SK-N-SH (cell line): ENCODE data around the gene ADGRB2. TPM values are rescaled to one million over a fixed set of nuclear protein-coding genes. Genes with fewer than 3 reads are reported as not detected.

Experiments used
- CTCF ChIA-PET: fragments of 300-600, 350-600 bp; formaldehyde crosslinking; extraction: SDS; loops from one replicate; lab custom pipeline; 2021; lab: Yijun Ruan, JAX
- POLR2A ChIA-PET: fragments of 350-600 bp; sonication (Branson Sonifier 250); formaldehyde crosslinking; extraction: SDS; loops from one replicate; lab custom pipeline; 2020; ENCODE audit warnings: antibody characterized with exemption, inconsistent platforms; lab: Yijun Ruan, JAX
- DNase-seq: peaks from one replicate; pipeline ENCODE4 v3.0.0; 2012
- H2AFZ ChIP-seq: fragments of 200-600 bp; sonication (generic); 2 replicates; pipeline ENCODE4 v1.8.1; 2016; ENCODE audit warnings: antibody characterized with exemption, mild to moderate bottlenecking, low read depth
- H3F3A ChIP-seq: fragments of 200-600 bp; sonication (generic); replicated peaks from 2 replicates; pipeline ENCODE3; 2016; ENCODE audit warnings: antibody characterized with exemption, mild to moderate bottlenecking; ENCODE audit not compliant: insufficient read depth
- H3K27ac ChIP-seq, 2 experiments: fragments of 200-500 bp in 1 of 2; fragments of 200-600 bp in 1 of 2; sonication (Bioruptor generic) in 1 of 2; sonication (generic), shearing (Covaris generic) in 1 of 2; 2 replicates each; pipeline versions ENCODE4 v1.5.1 to v1.6.1; 2014 to 2016; ENCODE audit warnings: low read depth in 2 of 2, inconsistent platforms in 1 of 2, low read length in 1 of 2, mild to moderate bottlenecking in 1 of 2, mixed read lengths in 1 of 2
- H3K27me3 ChIP-seq: fragments of 200-600 bp; sonication (generic), shearing (Covaris generic); 2 replicates; pipeline ENCODE4 v1.6.1; 2016; ENCODE audit warnings: mixed run types; ENCODE audit not compliant: insufficient read depth
- H3K36me3 ChIP-seq, 2 experiments: fragments of 200-500 bp in 1 of 2; fragments of 200-600 bp in 1 of 2; sonication (Bioruptor generic) in 1 of 2; sonication (generic) in 1 of 2; replicated peaks in 1 of 2; 2 replicates each; pipeline versions ENCODE3 to v1.5.1; 2014 to 2016; ENCODE audit warnings: low read length in 1 of 2, mild to moderate bottlenecking in 1 of 2; ENCODE audit not compliant: insufficient read depth in 2 of 2, control insufficient read depth in 1 of 2
- H3K4me1 ChIP-seq, 2 experiments: fragments of 200-500 bp in 1 of 2; fragments of 200-600 bp in 1 of 2; sonication (Bioruptor generic) in 1 of 2; sonication (generic), shearing (Covaris generic) in 1 of 2; 2 replicates each; pipeline versions ENCODE4 v1.5.1 to v1.6.1; 2014 to 2016; ENCODE audit warnings: low read depth in 1 of 2, low read length in 1 of 2, mixed run types in 1 of 2; ENCODE audit not compliant: insufficient read depth in 2 of 2, control insufficient read depth in 1 of 2
- H3K4me2 ChIP-seq: fragments of 200-600 bp; sonication (generic), shearing (Covaris generic); 2 replicates; pipeline ENCODE4 v1.6.1; 2017; ENCODE audit warnings: mixed run types
- H3K4me3 ChIP-seq, 2 experiments: fragments of 200-500 bp in 1 of 2; fragments of 200-600 bp in 1 of 2; sonication (Bioruptor generic) in 1 of 2; sonication (generic), shearing (Covaris generic) in 1 of 2; 2 replicates each; pipeline versions ENCODE4 v1.5.1 to v1.8.1; 2014 to 2016; ENCODE audit warnings: low read depth in 2 of 2, inconsistent platforms in 1 of 2, low read length in 1 of 2, mild to moderate bottlenecking in 1 of 2, mixed read lengths in 1 of 2, moderate library complexity in 1 of 2
- H3K79me2 ChIP-seq: fragments of 200-600 bp; sonication (generic); 2 replicates; pipeline ENCODE4 v1.8.1; 2017; ENCODE audit warnings: mild to moderate bottlenecking; ENCODE audit not compliant: insufficient read depth
- H3K9ac ChIP-seq: fragments of 200-600 bp; sonication (generic); 2 replicates; pipeline ENCODE4 v1.6.1; 2017; ENCODE audit warnings: mixed run types
- H3K9me2 ChIP-seq: fragments of 200-600 bp; sonication (generic); 2 replicates; pipeline ENCODE4 v1.6.1; 2017; ENCODE audit warnings: mixed run types
- H3K9me3 ChIP-seq: fragments of 200-600 bp; sonication (generic); 2 replicates; pipeline ENCODE4 v1.6.1; 2017; ENCODE audit warnings: mixed run types, mild to moderate bottlenecking, moderate library complexity
- H4K20me1 ChIP-seq: fragments of 200-600 bp; sonication (generic); 2 replicates; pipeline ENCODE4 v1.6.1; 2017; ENCODE audit warnings: mild to moderate bottlenecking, mixed run types; ENCODE audit not compliant: insufficient read depth
- JUND ChIP-seq: IDR thresholded peaks from 2 replicates; pipeline ENCODE4 v1.4.0; 2012
- MEF2A ChIP-seq: IDR thresholded peaks from 2 replicates; pipeline ENCODE4 v1.4.0; 2012; ENCODE audit warnings: low read depth, borderline replicate concordance
- MXI1 ChIP-seq: IDR thresholded peaks from 2 replicates; pipeline ENCODE4 v1.6.1; 2012; ENCODE audit warnings: mild to moderate bottlenecking, low read depth, low read length, improper control_type of control experiment
- NFIC ChIP-seq: IDR thresholded peaks from 2 replicates; pipeline ENCODE4 v1.4.0; 2012; ENCODE audit warnings: borderline replicate concordance
- NRF1 ChIP-seq: IDR thresholded peaks from 2 replicates; pipeline ENCODE4 v1.6.1; 2012; ENCODE audit warnings: low read depth, mild to moderate bottlenecking, low read length
- RCOR1 ChIP-seq: fragments of 150-350 bp; IDR thresholded peaks from 2 replicates; pipeline ENCODE4 v1.6.1; 2017; ENCODE audit warnings: antibody characterized with exemption, low read length
- REST ChIP-seq: IDR thresholded peaks from 2 replicates; pipeline ENCODE4 v1.6.1; 2012; ENCODE audit warnings: mild to moderate bottlenecking, low read depth, low read length, moderate library complexity
- RFX5 ChIP-seq: IDR thresholded peaks from 2 replicates; pipeline ENCODE4 v1.6.1; 2012; ENCODE audit warnings: mild to moderate bottlenecking, improper control_type of control experiment, low read length
- SMC3 ChIP-seq: IDR thresholded peaks from 2 replicates; pipeline ENCODE4 v1.6.1; 2012; ENCODE audit warnings: low read depth, low read length, improper control_type of control experiment
- TEAD4 ChIP-seq: IDR thresholded peaks from 2 replicates; pipeline ENCODE4 v1.4.0; 2012; ENCODE audit warnings: mild to moderate bottlenecking, borderline replicate concordance; ENCODE audit not compliant: insufficient read depth
- USF1 ChIP-seq: IDR thresholded peaks from 2 replicates; pipeline ENCODE4 v1.4.0; 2012; ENCODE audit warnings: low read depth, borderline replicate concordance
- YY1 ChIP-seq: IDR thresholded peaks from 2 replicates; pipeline ENCODE4 v1.4.0; 2012; ENCODE audit warnings: low read depth, mild to moderate bottlenecking
- ZBTB33 ChIP-seq: IDR thresholded peaks from 2 replicates; pipeline ENCODE4 v1.4.0; 2012; ENCODE audit warnings: low read depth, borderline replicate concordance
- WGBS: methylation state at CpG from one replicate; pipeline ENCODE4 v1.1.6; 2017; ENCODE audit warnings: low lambda C conversion rate; 5-methylcytosine and 5-hydroxymethylcytosine counted together
- polyA plus RNA-seq, 3 experiments: library from polyadenylated mRNA; depleted of rRNA; stranded (reverse); fragments of >200 nt; gene quantifications; 2 replicates each; pipeline ENCODE4 v1.2.3, GENCODE V29; 2012

The ADGRB2 gene
- polyA plus RNA-seq, 1 of the 3 experiments (the other 2 are of a cell fraction): 13.0 TPM

GRCh38 chr1:31773861-31774260 is 9.7 kb upstream of the ADGRB2 start:
- no peaks in the 10 kb centered on the region for H3K79me2 ChIP-seq
- no peak overlapping the region for H2AFZ ChIP-seq
- TF ChIP-seq RFX5 (no peak), YY1 (no peak), MEF2A (no peak), SMC3 (no peak), USF1 (no peak), ZBTB33 (no peak), TEAD4 (no peak), REST (no peak), MXI1 (no peak), NFIC (no peak), NRF1 (no peak), RCOR1 (no peak), JUND (no peak)
- POLR2A ChIA-PET: no interaction called here
- H4K20me1 ChIP-seq: no peaks in the 10 kb centered on the region
- DNase-seq: no peak
- CTCF ChIA-PET: interaction anchor here (8.3 kb wide), 1 partner anchor 16 kb away, joined by 63 read pairs; no protein-coding TSS in a partner anchor
- no peaks in the 10 kb centered on the region for H3F3A ChIP-seq
- no peaks in the 10 kb centered on the region for H3K27me3 ChIP-seq
- 76% methylated on average over 5 of the region's 5 CpGs for WGBS
- H3K4me2 ChIP-seq: no peak overlapping the region
- no peak overlapping the region for H3K9ac ChIP-seq
- no peaks in the 10 kb centered on the region for H3K9me2 ChIP-seq
- peaks cover 0 to 67% of the 10 kb centered on the region in 2 experiments; a peak in 3 of 4 replicates for H3K4me1 ChIP-seq
- no peaks in the 10 kb centered on the region for H3K36me3 ChIP-seq
- no peak overlapping the region for H3K4me3 ChIP-seq
- no peaks in the 10 kb centered on the region for H3K9me3 ChIP-seq
- no peak overlapping the region for H3K27ac ChIP-seq
